ENCODE measurements around the gene MMP26. TPM values are rescaled to one million over a fixed set of nuclear protein-coding genes. Genes with fewer than 3 reads are reported as not detected.

MMP26 gene
- total RNA-seq, 2 experiments from 2014 or later = not detected

DNA sequence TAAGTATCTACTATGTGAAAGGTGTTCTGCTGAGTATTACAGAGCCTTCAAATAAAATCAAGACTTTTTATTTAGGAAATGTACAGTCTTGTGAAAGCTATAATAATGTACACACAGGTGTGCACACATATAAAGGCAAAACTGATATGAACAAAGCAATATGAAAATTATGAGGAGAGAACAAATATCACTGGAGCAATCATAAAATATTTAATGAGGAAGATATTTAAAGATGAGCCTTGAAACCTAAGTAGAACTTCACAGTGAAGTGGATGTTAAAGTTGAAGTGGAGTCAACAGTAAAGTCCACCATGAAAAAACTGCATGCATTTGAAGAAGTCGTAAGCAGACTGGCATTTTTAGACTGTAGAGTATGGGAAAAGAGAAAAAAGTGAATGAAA is 46.6 kb downstream of the MMP26 start:
- intact Hi-C loops (cut with micrococcal nuclease) = no loop called here

More for the DNA sequence above, 46.6 kb downstream of the MMP26 start:
- H3K27ac Mint-ChIP-seq = no peak overlapping the region
- no peaks in the 10 kb centered on the region for H3K4me1 Mint-ChIP-seq (ENCODE audit: low read depth)
- no peak for DNase-seq
- no peaks in the 10 kb centered on the region for H3K36me3 Mint-ChIP-seq
- H3K4me3 Mint-ChIP-seq = no peak overlapping the region
- no peaks in the 10 kb centered on the region for H3K9me3 Mint-ChIP-seq
- peaks cover 6% of the 10 kb centered on the region for H3K27me3 Mint-ChIP-seq
- ChIA-PET POLR2A (no interaction called here), CTCF (no interaction called here)

Other genes with a start within 250 kb of the MMP26 start
- not detected for gene OR52K1, start 222.1 kb upstream of the MMP26 start, total RNA-seq
- gene OR52M1, start 159.6 kb upstream of the MMP26 start, total RNA-seq = not detected
- gene OR52I2, start 123.0 kb upstream of the MMP26 start, total RNA-seq = not detected
- not detected for gene OR52I1, start 110.7 kb upstream of the MMP26 start, total RNA-seq
- gene TRIM68, start 96.6 kb upstream of the MMP26 start, total RNA-seq = 1 to 10 TPM; 8.7 to 9.2 TPM
- not detected for gene OR51D1, start 67.3 kb upstream of the MMP26 start, total RNA-seq
- gene OR51E1, start 60.8 kb upstream of the MMP26 start, total RNA-seq = not detected
- not detected for gene OR51E2, start 6.9 kb upstream of the MMP26 start, total RNA-seq
- gene OR51F1, start 65.2 kb downstream of the MMP26 start, total RNA-seq = not detected
- not detected for gene OR52R1, start 99.6 kb downstream of the MMP26 start, total RNA-seq
- gene OR51F2, start 116.5 kb downstream of the MMP26 start, total RNA-seq = not detected
- not detected for gene OR51S1, start 144.4 kb downstream of the MMP26 start, total RNA-seq
- gene OR51T1, start 177.1 kb downstream of the MMP26 start, total RNA-seq = not detected
- gene OR51A7, start 199.0 kb downstream of the MMP26 start, total RNA-seq = not detected
- gene OR51G2, start 214.6 kb downstream of the MMP26 start, total RNA-seq = not detected
- gene OR51G1, start 219.6 kb downstream of the MMP26 start, total RNA-seq = not detected
- not detected for gene OR51A4, start 242.8 kb downstream of the MMP26 start, total RNA-seq